Smooth muscle cell (in vitro differentiated cells): ENCODE measurements around the gene GPER1. TPM values are rescaled to one million over a fixed set of nuclear protein-coding genes. Genes with fewer than 3 reads are reported as not detected.

ENCODE experiments used
- DNase-seq: peaks from one replicate; lab custom pipeline; 2025; ENCODE audit not compliant: unreplicated experiment; lab: John Stamatoyannopoulos, UW
- H2AFZ ChIP-seq: fragments of 200-600 bp; sonication (generic); 2 replicates; pipeline ENCODE4 v1.6.0; 2016; ENCODE audit warnings: antibody characterized with exemption, low read depth, mild to moderate bottlenecking
- H3F3A ChIP-seq: fragments of 200-600 bp; sonication (generic); 2 replicates; pipeline ENCODE4 v1.6.0; 2017; ENCODE audit warnings: antibody characterized with exemption, low read depth
- H3K27ac ChIP-seq: fragments of 200-600 bp; sonication (generic); 2 replicates; pipeline ENCODE4 v1.5.1; 2016; ENCODE audit warnings: low read depth, mild to moderate bottlenecking
- H3K27me3 ChIP-seq: fragments of 200-600 bp; sonication (generic); 2 replicates; pipeline ENCODE4 v1.6.1; 2016; ENCODE audit warnings: low read depth, mild to moderate bottlenecking
- H3K36me3 ChIP-seq: fragments of 200-600 bp; sonication (generic); 2 replicates; pipeline ENCODE4 v1.5.1; 2016; ENCODE audit warnings: low read depth
- H3K4me1 ChIP-seq: fragments of 200-600 bp; sonication (generic); 2 replicates; pipeline ENCODE4 v1.5.1; 2016; ENCODE audit warnings: low read depth
- H3K4me2 ChIP-seq: fragments of 200-600 bp; sonication (generic); 2 replicates; pipeline ENCODE4 v1.6.0; 2016; ENCODE audit warnings: mild to moderate bottlenecking
- H3K4me3 ChIP-seq: fragments of 200-600 bp; sonication (generic); 2 replicates; pipeline ENCODE4 v1.5.1; 2016; ENCODE audit warnings: mild to moderate bottlenecking
- H3K79me2 ChIP-seq: fragments of 200-600 bp; sonication (generic); 2 replicates; pipeline ENCODE4 v1.6.0; 2016; ENCODE audit warnings: low read depth, mild to moderate bottlenecking
- H3K9ac ChIP-seq: fragments of 200-600 bp; sonication (generic); 2 replicates; pipeline ENCODE4 v1.6.0; 2016; ENCODE audit warnings: low read depth
- H3K9me3 ChIP-seq: fragments of 200-600 bp; sonication (generic); replicated peaks from 2 replicates; pipeline ENCODE4 v1.5.1; 2016; ENCODE audit warnings: low read depth
- H4K20me1 ChIP-seq: fragments of 200-600 bp; sonication (generic); 2 replicates; pipeline ENCODE4 v1.6.0; 2016; ENCODE audit warnings: low read depth
- WGBS: methylation state at CpG from one replicate; pipeline ENCODE4 v1.1.7; 2016; ENCODE audit warnings: low lambda C conversion rate; 5-methylcytosine and 5-hydroxymethylcytosine counted together
- polyA plus RNA-seq: library from polyadenylated mRNA; unstranded; fragments of >200 nt; fragmentation: Nextera tagmentation; extraction: Ambion mirVana; gene quantifications from 2 replicates; pipeline ENCODE4 v1.2.1, GENCODE V29; 2016
- total RNA-seq: library from RNA; depleted of rRNA; stranded (reverse); fragments of >200 nt; gene quantifications from 2 replicates; pipeline ENCODE4 v1.2.3, GENCODE V29; 2014
- TF ChIP-seq, protein P1 (sequence below): fragments of 200-600 bp; sonication (generic); IDR thresholded peaks from 2 replicates; pipeline ENCODE4 v1.5.1; 2017; ENCODE audit warnings: borderline replicate concordance, mild to moderate bottlenecking, antibody characterized with exemption; ENCODE audit not compliant: insufficient read depth, poor library complexity, severe bottlenecking

The GPER1 gene
- total and polyA plus RNA-seq, 2 experiments from 2014 or later, result 1.3 to 2.3 TPM

DNA sequence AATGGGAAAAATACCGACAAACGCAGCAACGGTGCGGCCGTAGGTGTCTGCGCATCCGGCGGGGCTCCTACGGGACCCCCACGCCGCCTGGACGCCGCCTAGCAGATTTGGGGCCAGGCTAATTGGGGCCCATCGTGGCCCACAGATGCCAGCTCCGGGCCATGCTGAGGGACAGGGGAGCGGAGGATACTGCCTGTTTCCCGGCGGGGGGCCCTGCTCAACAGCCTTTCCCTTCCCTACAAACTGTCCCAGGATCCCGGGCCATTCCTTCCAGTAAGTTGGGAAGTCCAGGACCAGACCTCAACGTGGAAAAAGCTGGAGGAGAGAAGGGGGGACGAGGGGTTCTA, 21.7 kb upstream of the GPER1 start:
- DNase-seq, result no peak
- H3K4me1 ChIP-seq, result peaks cover 5% of the 10 kb centered on the region
- TF ChIP-seq, protein P1, sequence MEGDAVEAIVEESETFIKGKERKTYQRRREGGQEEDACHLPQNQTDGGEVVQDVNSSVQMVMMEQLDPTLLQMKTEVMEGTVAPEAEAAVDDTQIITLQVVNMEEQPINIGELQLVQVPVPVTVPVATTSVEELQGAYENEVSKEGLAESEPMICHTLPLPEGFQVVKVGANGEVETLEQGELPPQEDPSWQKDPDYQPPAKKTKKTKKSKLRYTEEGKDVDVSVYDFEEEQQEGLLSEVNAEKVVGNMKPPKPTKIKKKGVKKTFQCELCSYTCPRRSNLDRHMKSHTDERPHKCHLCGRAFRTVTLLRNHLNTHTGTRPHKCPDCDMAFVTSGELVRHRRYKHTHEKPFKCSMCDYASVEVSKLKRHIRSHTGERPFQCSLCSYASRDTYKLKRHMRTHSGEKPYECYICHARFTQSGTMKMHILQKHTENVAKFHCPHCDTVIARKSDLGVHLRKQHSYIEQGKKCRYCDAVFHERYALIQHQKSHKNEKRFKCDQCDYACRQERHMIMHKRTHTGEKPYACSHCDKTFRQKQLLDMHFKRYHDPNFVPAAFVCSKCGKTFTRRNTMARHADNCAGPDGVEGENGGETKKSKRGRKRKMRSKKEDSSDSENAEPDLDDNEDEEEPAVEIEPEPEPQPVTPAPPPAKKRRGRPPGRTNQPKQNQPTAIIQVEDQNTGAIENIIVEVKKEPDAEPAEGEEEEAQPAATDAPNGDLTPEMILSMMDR, result no peak
- H4K20me1 ChIP-seq, result peaks cover 66% of the 10 kb centered on the region
- H3K27me3 ChIP-seq, result no peaks in the 10 kb centered on the region
- no peak overlapping the region for H3K27ac ChIP-seq
- no peaks in the 10 kb centered on the region for H3K9me3 ChIP-seq
- H3K4me2 ChIP-seq, result no peak overlapping the region
- H3K79me2 ChIP-seq, result no peaks in the 10 kb centered on the region
- no peaks in the 10 kb centered on the region for H3F3A ChIP-seq
- H3K9ac ChIP-seq, result no peak overlapping the region
- H2AFZ ChIP-seq, result no peak overlapping the region
- no peaks in the 10 kb centered on the region for H3K36me3 ChIP-seq
- no peak overlapping the region for H3K4me3 ChIP-seq
- 77% methylated on average over 20 of the region's 21 CpGs for WGBS

DNA sequence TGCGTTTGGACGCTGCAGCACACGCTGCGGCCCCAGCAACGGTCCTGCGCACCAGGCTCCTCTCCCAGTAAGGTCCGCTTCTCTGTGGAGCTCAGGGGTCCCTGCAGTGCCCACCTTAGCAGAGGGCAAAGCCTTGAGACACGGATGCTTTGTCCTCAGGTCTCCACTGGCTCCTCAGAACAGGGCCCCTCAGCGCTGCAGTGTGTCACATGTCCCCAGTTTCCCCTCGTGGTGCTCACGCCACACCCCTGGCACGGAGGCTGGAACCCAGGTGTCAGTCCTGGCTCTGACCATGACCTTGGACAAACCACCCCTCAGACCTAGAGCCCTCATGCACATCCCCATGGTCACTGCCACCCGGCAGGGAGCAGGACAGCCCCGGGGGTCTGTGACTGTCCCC, 19.9 kb upstream of the GPER1 start:
- H3K36me3 ChIP-seq, result no peaks in the 10 kb centered on the region
- no peak overlapping the region for H3K27ac ChIP-seq
- H3K9me3 ChIP-seq, result no peaks in the 10 kb centered on the region
- TF ChIP-seq, protein P1, result no peak
- no peak overlapping the region for H3K4me2 ChIP-seq
- peaks cover 5% of the 10 kb centered on the region for H3K4me1 ChIP-seq
- no peaks in the 10 kb centered on the region for H3K79me2 ChIP-seq
- peaks cover 65% of the 10 kb centered on the region for H4K20me1 ChIP-seq
- H3K27me3 ChIP-seq, result no peaks in the 10 kb centered on the region
- no peaks in the 10 kb centered on the region for H3F3A ChIP-seq
- no peak overlapping the region for H3K4me3 ChIP-seq
- 95% methylated on average over 14 of the region's 14 CpGs for WGBS
- no peak overlapping the region for H3K9ac ChIP-seq
- DNase-seq, result no peak
- H2AFZ ChIP-seq, result no peak overlapping the region

DNA sequence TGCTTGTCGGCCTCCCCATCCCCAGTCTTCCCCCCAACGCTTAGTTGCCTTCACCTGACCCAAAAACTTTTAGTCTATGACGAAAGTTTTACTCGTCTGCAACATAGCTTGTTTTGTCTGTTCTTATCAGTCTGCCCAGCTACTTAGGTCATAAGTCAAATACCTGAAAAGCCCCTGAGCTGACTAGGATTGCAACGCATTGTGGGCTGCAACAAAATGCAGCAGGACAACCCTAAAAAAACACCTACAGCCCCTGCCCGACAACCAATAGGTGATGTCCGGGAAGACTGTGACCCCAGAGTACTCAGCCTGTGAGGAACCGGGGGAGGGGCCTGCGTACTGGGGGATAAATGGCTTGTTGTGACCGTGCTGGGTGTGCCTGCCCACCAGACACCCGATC, 19.3 kb upstream of the GPER1 start:
- peaks cover 5% of the 10 kb centered on the region for H3K4me1 ChIP-seq
- TF ChIP-seq, protein P1, result no peak
- H3K9ac ChIP-seq, result no peak overlapping the region
- H3K27me3 ChIP-seq, result no peaks in the 10 kb centered on the region
- no peaks in the 10 kb centered on the region for H3F3A ChIP-seq
- DNase-seq, result no peak
- no peak overlapping the region for H2AFZ ChIP-seq
- H3K4me3 ChIP-seq, result no peak overlapping the region
- no peak overlapping the region for H3K27ac ChIP-seq
- H3K4me2 ChIP-seq, result no peak overlapping the region
- no peaks in the 10 kb centered on the region for H3K79me2 ChIP-seq
- H3K36me3 ChIP-seq, result no peaks in the 10 kb centered on the region
- peaks cover 63% of the 10 kb centered on the region for H4K20me1 ChIP-seq
- H3K9me3 ChIP-seq, result no peaks in the 10 kb centered on the region
- 74% methylated on average over 11 of the region's 11 CpGs for WGBS

DNA sequence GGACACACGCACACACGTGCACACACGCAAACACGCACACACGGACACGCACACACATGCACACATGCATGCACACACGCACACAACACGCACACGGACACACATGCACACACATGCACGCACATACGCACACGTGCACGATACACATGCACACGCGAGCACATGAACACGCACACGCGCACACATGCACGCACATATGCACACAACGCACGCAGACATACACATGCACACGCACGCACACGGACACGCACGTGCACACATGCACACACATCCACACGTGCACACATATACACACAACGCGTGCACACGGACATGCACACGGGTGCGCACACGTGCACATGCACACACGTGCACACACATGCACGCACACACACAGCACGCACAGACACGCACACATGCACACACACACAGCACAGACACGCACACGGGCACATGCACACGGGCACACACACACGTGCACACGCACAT, 17.3 kb upstream of the GPER1 start:
- no peaks in the 10 kb centered on the region for H3F3A ChIP-seq
- H3K4me3 ChIP-seq, result no peak overlapping the region
- peaks cover 43% of the 10 kb centered on the region for H4K20me1 ChIP-seq
- H3K4me1 ChIP-seq, result peaks cover 1% of the 10 kb centered on the region
- no peaks in the 10 kb centered on the region for H3K27me3 ChIP-seq
- H3K9ac ChIP-seq, result no peak overlapping the region
- H3K27ac ChIP-seq, result no peak overlapping the region
- no peaks in the 10 kb centered on the region for H3K9me3 ChIP-seq
- H3K79me2 ChIP-seq, result no peaks in the 10 kb centered on the region
- H3K4me2 ChIP-seq, result no peak overlapping the region
- no peak overlapping the region for H2AFZ ChIP-seq
- DNase-seq, result no peak
- WGBS, result 89% methylated on average over 41 of the region's 42 CpGs
- no peaks in the 10 kb centered on the region for H3K36me3 ChIP-seq
- TF ChIP-seq, protein P1, result no peak
